UCSD-AML1 (cell line): Measurements from ENCODE around the gene MORF4L1.

Experiments used
- DNase-seq: peaks from one replicate; lab custom pipeline; 2025; ENCODE audit not compliant: unreplicated experiment; lab: John Stamatoyannopoulos, UW

The MORF4L1 gene

GRCh38 chr15:78944669-78945407 lies 72.1 kb downstream of the MORF4L1 start, which contains the start of gene CTSH:
TSS of gene CTSH (minus strand) at chr15:78945046. CDS start at chr15:78944981, 65 bp downstream.
- DNase-seq = no peak

GRCh38 chr15:78946493-78946892 lies 73.8 kb downstream of the MORF4L1 start:
- DNase-seq = no peak

- DNase-seq = no peak
These were observed 74.8 kb downstream of the MORF4L1 start for GRCh38 chr15:78947506-78947905.
